ENCODE results near the gene KRR1.

DNA sequence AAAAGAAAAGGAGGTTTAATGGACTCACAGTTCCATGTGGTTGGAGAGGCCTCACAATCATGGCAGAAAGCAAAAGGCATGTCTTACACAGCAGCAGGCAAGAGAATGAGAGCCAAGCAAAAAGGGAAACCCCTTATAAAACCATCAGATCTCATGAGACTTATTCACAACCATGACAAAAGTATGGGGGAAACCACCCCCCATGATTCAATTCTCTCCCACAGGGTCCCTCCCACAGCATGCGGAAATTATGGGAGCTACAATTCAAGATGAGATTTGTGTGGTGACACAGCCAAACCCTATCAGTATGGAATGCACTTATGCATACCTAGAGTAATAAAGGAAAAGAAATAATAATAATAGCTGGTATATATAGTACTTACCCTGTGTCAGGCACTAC, 35.3 kb downstream of the KRR1 start:
- TF ChIP-seq EZH2phosphoT487 (IDR thresholded peaks at IDR 0.05; ENCODE audit: unreplicated experiment) (no peak), ZNF331 (CRISPR knock-in tag; IDR thresholded peaks at IDR 0.05; ENCODE audit: low read depth) (no peak), POLR2AphosphoS5 (IDR thresholded peaks at IDR 0.05; ENCODE audit: low read depth) (no peak), JUNB (IDR thresholded peaks at IDR 0.05; ENCODE audit: unreplicated experiment) (no peak), CREB1 (CRISPR knock-in tag; IDR thresholded peaks at IDR 0.05; ENCODE audit: low read depth) (no peak), EZH2 (IDR thresholded peaks at IDR 0.05; ENCODE audit: low read depth, unreplicated experiment) (no peak)
- TF ChIP-seq, protein P1, sequence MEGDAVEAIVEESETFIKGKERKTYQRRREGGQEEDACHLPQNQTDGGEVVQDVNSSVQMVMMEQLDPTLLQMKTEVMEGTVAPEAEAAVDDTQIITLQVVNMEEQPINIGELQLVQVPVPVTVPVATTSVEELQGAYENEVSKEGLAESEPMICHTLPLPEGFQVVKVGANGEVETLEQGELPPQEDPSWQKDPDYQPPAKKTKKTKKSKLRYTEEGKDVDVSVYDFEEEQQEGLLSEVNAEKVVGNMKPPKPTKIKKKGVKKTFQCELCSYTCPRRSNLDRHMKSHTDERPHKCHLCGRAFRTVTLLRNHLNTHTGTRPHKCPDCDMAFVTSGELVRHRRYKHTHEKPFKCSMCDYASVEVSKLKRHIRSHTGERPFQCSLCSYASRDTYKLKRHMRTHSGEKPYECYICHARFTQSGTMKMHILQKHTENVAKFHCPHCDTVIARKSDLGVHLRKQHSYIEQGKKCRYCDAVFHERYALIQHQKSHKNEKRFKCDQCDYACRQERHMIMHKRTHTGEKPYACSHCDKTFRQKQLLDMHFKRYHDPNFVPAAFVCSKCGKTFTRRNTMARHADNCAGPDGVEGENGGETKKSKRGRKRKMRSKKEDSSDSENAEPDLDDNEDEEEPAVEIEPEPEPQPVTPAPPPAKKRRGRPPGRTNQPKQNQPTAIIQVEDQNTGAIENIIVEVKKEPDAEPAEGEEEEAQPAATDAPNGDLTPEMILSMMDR (conservative IDR thresholded peaks at IDR 0.05; ENCODE audit: low read depth in 2 of 2) = no peak
- TF ChIP-seq, protein P2, sequence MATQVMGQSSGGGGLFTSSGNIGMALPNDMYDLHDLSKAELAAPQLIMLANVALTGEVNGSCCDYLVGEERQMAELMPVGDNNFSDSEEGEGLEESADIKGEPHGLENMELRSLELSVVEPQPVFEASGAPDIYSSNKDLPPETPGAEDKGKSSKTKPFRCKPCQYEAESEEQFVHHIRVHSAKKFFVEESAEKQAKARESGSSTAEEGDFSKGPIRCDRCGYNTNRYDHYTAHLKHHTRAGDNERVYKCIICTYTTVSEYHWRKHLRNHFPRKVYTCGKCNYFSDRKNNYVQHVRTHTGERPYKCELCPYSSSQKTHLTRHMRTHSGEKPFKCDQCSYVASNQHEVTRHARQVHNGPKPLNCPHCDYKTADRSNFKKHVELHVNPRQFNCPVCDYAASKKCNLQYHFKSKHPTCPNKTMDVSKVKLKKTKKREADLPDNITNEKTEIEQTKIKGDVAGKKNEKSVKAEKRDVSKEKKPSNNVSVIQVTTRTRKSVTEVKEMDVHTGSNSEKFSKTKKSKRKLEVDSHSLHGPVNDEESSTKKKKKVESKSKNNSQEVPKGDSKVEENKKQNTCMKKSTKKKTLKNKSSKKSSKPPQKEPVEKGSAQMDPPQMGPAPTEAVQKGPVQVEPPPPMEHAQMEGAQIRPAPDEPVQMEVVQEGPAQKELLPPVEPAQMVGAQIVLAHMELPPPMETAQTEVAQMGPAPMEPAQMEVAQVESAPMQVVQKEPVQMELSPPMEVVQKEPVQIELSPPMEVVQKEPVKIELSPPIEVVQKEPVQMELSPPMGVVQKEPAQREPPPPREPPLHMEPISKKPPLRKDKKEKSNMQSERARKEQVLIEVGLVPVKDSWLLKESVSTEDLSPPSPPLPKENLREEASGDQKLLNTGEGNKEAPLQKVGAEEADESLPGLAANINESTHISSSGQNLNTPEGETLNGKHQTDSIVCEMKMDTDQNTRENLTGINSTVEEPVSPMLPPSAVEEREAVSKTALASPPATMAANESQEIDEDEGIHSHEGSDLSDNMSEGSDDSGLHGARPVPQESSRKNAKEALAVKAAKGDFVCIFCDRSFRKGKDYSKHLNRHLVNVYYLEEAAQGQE (IDR thresholded peaks at IDR 0.05; ENCODE audit: unreplicated experiment) = no peak
